HCT116 (cell line): ENCODE measurements around the gene SLC7A1. TPM values are rescaled to one million over a fixed set of nuclear protein-coding genes. Genes with fewer than 3 reads are reported as not detected.

Source experiments
- ATAC-seq: fragments of 200-7000 bp; cut with Tn5 transposase; 2 replicates; pipeline ENCODE4 v1.9.1; 2020; ENCODE audit warnings: mild to moderate bottlenecking, moderate library complexity
- BruUV-seq: library from RNA; stranded (reverse); fragments of 400-500 nt; replicated peaks from 2 replicates; lab custom pipeline; 2021; lab: Mats Ljungman, UMichigan
- CTCF ChIA-PET: fragments of 300-600 bp; sonication (Branson Sonifier 250); formaldehyde crosslinking; loops from one replicate; lab custom pipeline; 2021; ENCODE audit warnings: antibody characterized with exemption; lab: Charles Lee
- POLR2A ChIA-PET: fragments of 300-600, 350-600 bp; sonication (Branson Sonifier 250); formaldehyde crosslinking; loops from one replicate; lab custom pipeline; 2021; ENCODE audit warnings: antibody characterized with exemption; lab: Charles Lee
- RAD21 ChIA-PET, 2 experiments: fragments of 300-600 bp; sonication (Branson Sonifier 250); formaldehyde crosslinking; loops; one replicate each; lab custom pipeline; 2023; ENCODE audit warnings: low total read pairs in 2 of 2; ENCODE audit not compliant: uncharacterized antibody in 2 of 2, unreplicated experiment in 2 of 2, low non-redundant PET in 1 of 2; lab: Charles Lee
- DNase-seq: peaks from one replicate; pipeline ENCODE4 v3.0.0-alpha.2; 2010; ENCODE audit warnings: low read depth, low spot score
- H2AFZ ChIP-seq: fragments of 200-600 bp; shearing (Covaris generic), sonication (generic); 2 replicates; pipeline ENCODE4 v1.6.1; 2017; ENCODE audit warnings: low read depth, mixed run types, mixed read lengths, antibody characterized with exemption, low read length; ENCODE audit not compliant: poor library complexity, severe bottlenecking
- H3K27ac ChIP-seq: 2 replicates; pipeline ENCODE4 v1.5.1; 2012; ENCODE audit warnings: low read depth, low read length
- H3K27me3 ChIP-seq: fragments of 200-600 bp; sonication (generic); 2 replicates; pipeline ENCODE4 v1.6.1; 2016; ENCODE audit warnings: mixed run types, low read length, mixed read lengths; ENCODE audit not compliant: insufficient read depth
- H3K36me3 ChIP-seq, 2 experiments: fragments of 200-500 bp in 1 of 2; fragments of 200-600 bp in 1 of 2; sonication (Bioruptor generic) in 1 of 2; sonication (generic) in 1 of 2; 2 replicates each; pipeline versions ENCODE4 v1.5.1 to v1.6.1; 2014 to 2016; ENCODE audit warnings: low read length in 2 of 2, inconsistent platforms in 1 of 2, mixed read lengths in 1 of 2, mixed run types in 1 of 2; ENCODE audit not compliant: insufficient read depth in 2 of 2, control insufficient read depth in 1 of 2
- H3K4me1 ChIP-seq, 2 experiments: fragments of 200-600 bp in 1 of 2; sonication (generic) in 1 of 2; 2 replicates each; pipeline versions ENCODE4 v1.5.1 to v1.6.1; 2012 to 2017; ENCODE audit warnings: low read length in 2 of 2, inconsistent platforms in 1 of 2, mild to moderate bottlenecking in 1 of 2, mixed read lengths in 1 of 2, mixed run types in 1 of 2, moderate library complexity in 1 of 2; ENCODE audit not compliant: insufficient read depth in 2 of 2, control insufficient read depth in 1 of 2
- H3K4me2 ChIP-seq: fragments of 200-600 bp; sonication (generic); 2 replicates; pipeline ENCODE4 v1.6.1; 2017; ENCODE audit warnings: mixed run types, low read length, mixed read lengths
- H3K4me3 ChIP-seq, 2 experiments: fragments of 200-600 bp in 1 of 2; sonication (generic) in 1 of 2; replicated peaks in 1 of 2; 2 replicates each; pipeline ENCODE4 v1.5.1; 2011 to 2016; ENCODE audit warnings: low read length in 2 of 2, control low read depth in 1 of 2, low read depth in 1 of 2, mild to moderate bottlenecking in 1 of 2, mixed read lengths in 1 of 2, mixed run types in 1 of 2
- H3K79me2 ChIP-seq: fragments of 200-600 bp; sonication (generic); 2 replicates; pipeline ENCODE4 v1.6.1; 2017; ENCODE audit warnings: mild to moderate bottlenecking, mixed run types, low read length, moderate library complexity, mixed read lengths; ENCODE audit not compliant: insufficient read depth
- H3K9ac ChIP-seq: fragments of 200-600 bp; sonication (generic); 2 replicates; pipeline ENCODE4 v1.6.1; 2016; ENCODE audit warnings: low read length, mixed read lengths
- H3K9me2 ChIP-seq: fragments of 200-600 bp; sonication (generic), shearing (Covaris generic); 2 replicates; pipeline ENCODE4 v1.6.1; 2017; ENCODE audit warnings: mixed run types, mild to moderate bottlenecking, moderate library complexity; ENCODE audit not compliant: insufficient read depth
- H3K9me3 ChIP-seq, 2 experiments: fragments of 200-500 bp in 1 of 2; fragments of 200-600 bp in 1 of 2; sonication (Bioruptor generic) in 1 of 2; sonication (generic) in 1 of 2; 2 replicates each; pipeline ENCODE4 v1.6.1; 2014 to 2017; ENCODE audit warnings: low read length in 2 of 2, mixed read lengths in 2 of 2, inconsistent platforms in 1 of 2, low read depth in 1 of 2, mild to moderate bottlenecking in 1 of 2, mixed run types in 1 of 2, moderate library complexity in 1 of 2; ENCODE audit not compliant: control insufficient read depth in 1 of 2, insufficient read depth in 1 of 2
- H4K20me1 ChIP-seq: fragments of 200-600 bp; sonication (generic), shearing (Covaris generic); 2 replicates; pipeline ENCODE4 v1.6.1; 2017; ENCODE audit warnings: mixed run types, mild to moderate bottlenecking, moderate library complexity; ENCODE audit not compliant: insufficient read depth
- ELF1 ChIP-seq: IDR thresholded peaks from 2 replicates; pipeline ENCODE4 v1.6.1; 2012; ENCODE audit warnings: low read depth, borderline replicate concordance
- EZH2 ChIP-seq: fragments of 200-600 bp; sonication (generic); IDR thresholded peaks from 2 replicates; pipeline ENCODE4 v1.6.1; 2017; ENCODE audit warnings: antibody characterized with exemption, mixed run types
- JUND ChIP-seq: IDR thresholded peaks from 2 replicates; pipeline ENCODE4 v1.6.1; 2012
- POLR2A ChIP-seq: IDR thresholded peaks from 2 replicates; pipeline ENCODE4 v1.7.0; 2011; ENCODE audit warnings: borderline replicate concordance; ENCODE audit not compliant: insufficient read depth, insufficient read length; ENCODE audit errors: extremely low read depth
- POLR2AphosphoS5 ChIP-seq: IDR thresholded peaks from 2 replicates; pipeline ENCODE4 v1.6.1; 2011; ENCODE audit warnings: mild to moderate bottlenecking, low read depth, low read length, moderate library complexity
- ZFX ChIP-seq: fragments of 450-650 bp; IDR thresholded peaks from 2 replicates; pipeline ENCODE4 v1.6.1; 2017
- intact Hi-C: fragments of 100-400 bp; cut with micrococcal nuclease; formaldehyde crosslinking; loops from 2 replicates; pipeline ENCODE4 v1.10.0; 2022
- total RNA-seq: library from RNA; stranded (reverse); gene quantifications from one replicate; pipeline ENCODE4 v1.2.1, GENCODE V29; 2021; ENCODE audit not compliant: unreplicated experiment
- TF ChIP-seq, protein P1 (sequence below), 3 experiments: fragments of 200-600 bp in 1 of 3; sonication (generic) in 1 of 3; IDR thresholded peaks in 2 of 3; conservative IDR thresholded peaks in 1 of 3; 2 replicates each; pipeline ENCODE4 v1.5.1; 2012 to 2017; ENCODE audit warnings: low read depth in 2 of 3, low read length in 2 of 3, antibody characterized with exemption in 1 of 3, borderline replicate concordance in 1 of 3, control low read depth in 1 of 3, mild to moderate bottlenecking in 1 of 3, mixed read lengths in 1 of 3, mixed run types in 1 of 3, moderate library complexity in 1 of 3; ENCODE audit not compliant: insufficient read depth in 1 of 3

The SLC7A1 gene
- total RNA-seq, 1 experiment from 2014 or later: 124 TPM

DNA sequence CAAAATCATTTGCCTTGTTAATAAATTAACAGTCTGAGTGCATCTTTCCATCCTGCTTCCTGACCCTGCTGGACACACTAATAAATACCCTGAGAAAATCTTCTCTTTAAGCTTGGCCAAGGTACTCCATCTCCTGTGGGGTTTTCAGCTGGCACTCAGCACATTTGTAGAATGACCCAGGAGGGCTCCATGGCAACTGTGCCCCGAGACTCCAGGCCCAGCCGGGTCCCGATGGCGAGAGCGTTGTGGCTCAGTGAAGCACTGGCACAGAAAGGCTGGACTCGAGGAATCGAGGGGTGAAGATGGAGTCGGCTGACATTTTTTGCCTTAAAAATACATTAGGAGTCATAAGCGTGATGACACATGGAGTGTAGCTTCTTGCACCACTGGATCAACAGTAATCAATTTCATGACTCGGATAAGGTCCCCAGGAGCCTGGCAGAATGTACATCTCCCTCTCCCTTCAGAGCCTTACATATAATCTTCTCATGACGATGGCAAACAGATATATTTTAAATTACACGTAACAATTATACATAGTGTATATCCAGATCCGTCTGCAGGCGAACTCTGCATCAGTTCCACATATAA lies 85.4 kb downstream of the SLC7A1 start (continued):
- TF ChIP-seq, protein P1, sequence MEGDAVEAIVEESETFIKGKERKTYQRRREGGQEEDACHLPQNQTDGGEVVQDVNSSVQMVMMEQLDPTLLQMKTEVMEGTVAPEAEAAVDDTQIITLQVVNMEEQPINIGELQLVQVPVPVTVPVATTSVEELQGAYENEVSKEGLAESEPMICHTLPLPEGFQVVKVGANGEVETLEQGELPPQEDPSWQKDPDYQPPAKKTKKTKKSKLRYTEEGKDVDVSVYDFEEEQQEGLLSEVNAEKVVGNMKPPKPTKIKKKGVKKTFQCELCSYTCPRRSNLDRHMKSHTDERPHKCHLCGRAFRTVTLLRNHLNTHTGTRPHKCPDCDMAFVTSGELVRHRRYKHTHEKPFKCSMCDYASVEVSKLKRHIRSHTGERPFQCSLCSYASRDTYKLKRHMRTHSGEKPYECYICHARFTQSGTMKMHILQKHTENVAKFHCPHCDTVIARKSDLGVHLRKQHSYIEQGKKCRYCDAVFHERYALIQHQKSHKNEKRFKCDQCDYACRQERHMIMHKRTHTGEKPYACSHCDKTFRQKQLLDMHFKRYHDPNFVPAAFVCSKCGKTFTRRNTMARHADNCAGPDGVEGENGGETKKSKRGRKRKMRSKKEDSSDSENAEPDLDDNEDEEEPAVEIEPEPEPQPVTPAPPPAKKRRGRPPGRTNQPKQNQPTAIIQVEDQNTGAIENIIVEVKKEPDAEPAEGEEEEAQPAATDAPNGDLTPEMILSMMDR (IDR thresholded peaks at IDR 0.05 in 2 of 3, conservative IDR thresholded peaks at IDR 0.05 in 1 of 3; ENCODE audit: borderline replicate concordance in 1 of 3, insufficient read depth in 1 of 3, low read depth in 2 of 3, low read length in 2 of 3): no peak
- TF ChIP-seq ZFX (no peak), JUND (no peak)

DNA sequence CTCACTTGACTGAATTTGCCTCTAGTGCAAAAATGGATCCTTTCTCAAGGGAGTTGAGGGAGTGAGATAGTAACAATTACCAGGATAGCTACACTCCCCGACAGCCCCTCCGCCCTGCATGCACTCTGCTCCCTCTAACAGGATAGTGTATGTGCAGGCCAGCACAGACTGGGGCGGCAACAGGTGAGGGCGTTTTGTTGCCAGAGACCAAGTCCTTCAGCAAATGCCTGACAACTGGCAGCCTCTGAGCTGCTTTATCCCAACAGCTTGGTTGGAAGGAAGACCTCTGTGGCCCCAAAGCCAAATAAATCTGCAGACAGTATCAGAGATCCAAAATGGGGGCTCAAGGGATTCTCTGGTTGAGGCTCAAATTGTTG lies 86.6 kb downstream of the SLC7A1 start:
- Histone ChIP-seq H3K9me2 (no peaks in the 10 kb centered on the region), H3K79me2 (no peaks in the 10 kb centered on the region), H3K9me3 (no peaks in the 10 kb centered on the region), H3K4me2 (no peak overlapping the region), H3K27ac (no peak overlapping the region), H3K4me3 (no peak overlapping the region), H3K27me3 (no peaks in the 10 kb centered on the region), H3K9ac (no peak overlapping the region), H3K4me1 (no peaks in the 10 kb centered on the region), H2AFZ (no peak overlapping the region), H3K36me3 (peaks cover 0 to 5% of the 10 kb centered on the region in 2 experiments; a peak in 1 of 4 replicates), H4K20me1 (no peaks in the 10 kb centered on the region)
- ChIA-PET RAD21 (interaction anchor here (1.1 to 1.9 kb wide), 2 partner anchors 198 to 199 kb away, joined by 3 to 7 read pairs; no protein-coding TSS in a partner anchor), POLR2A (interaction anchor here (0.9 kb wide), 1 partner anchor 197 kb away, joined by 3 read pairs; no protein-coding TSS in a partner anchor), CTCF (interaction anchor here (0.8 to 3.5 kb wide), 14 partner anchors 9 to 623 kb away, joined by 3 to 25 read pairs (median 4); no protein-coding TSS in a partner anchor)
- TF ChIP-seq POLR2A (no peak), ELF1 (no peak), POLR2AphosphoS5 (no peak), EZH2 (no peak)
- TF ChIP-seq, protein P1 (IDR thresholded peaks at IDR 0.05 in 2 of 3, conservative IDR thresholded peaks at IDR 0.05 in 1 of 3; ENCODE audit: borderline replicate concordance in 1 of 3, insufficient read depth in 1 of 3, low read depth in 2 of 3, low read length in 2 of 3): no peak
- ATAC-seq (no peak), DNase-seq (no peak)
- intact Hi-C loops: loop anchor here (1.0 to 2.0 kb wide), 3 partner anchors 199 to 604 kb away; no protein-coding TSS in a partner anchor
- BruUV-seq: no TSS peak
